HG03439 (cell line): ENCODE results near the gene SLC22A31.

Experiments used
- ATAC-seq: cut with Tn5 transposase; IDR thresholded peaks from one replicate; pipeline ENCODE4 v1.9.1; 2021; ENCODE audit warnings: mild to moderate bottlenecking, moderate library complexity; ENCODE audit not compliant: unreplicated experiment

SLC22A31 gene

GRCh38 chr16:89152831-89153700 is 47.3 kb downstream of the SLC22A31 start:
- ATAC-seq = no peak

- ATAC-seq = no peak
Measured at GRCh38 chr16:89150981-89151380, 49.4 kb downstream of the SLC22A31 start.

- no peak for ATAC-seq
Measured at GRCh38 chr16:89150090-89150835, 50.1 kb downstream of the SLC22A31 start.

GRCh38 chr16:89149386-89149785 is 51.0 kb downstream of the SLC22A31 start:
- no peak for ATAC-seq

- ATAC-seq = no peak
Measured at GRCh38 chr16:89147085-89147817, 53.1 kb downstream of the SLC22A31 start.

- no peak for ATAC-seq
Measured at GRCh38 chr16:89146211-89147005, 53.9 kb downstream of the SLC22A31 start.
